Kidney tubule cell (primary cell): ENCODE results near the gene WASF3.
A peak's percentile ranks its signal among the peaks of the same experiment; 100 is the strongest.

Source experiments
- DNase-seq: peaks from one replicate; pipeline ENCODE4 v3.0.0-alpha.2; 2018; ENCODE audit warnings: low spot score

The WASF3 gene

DNA sequence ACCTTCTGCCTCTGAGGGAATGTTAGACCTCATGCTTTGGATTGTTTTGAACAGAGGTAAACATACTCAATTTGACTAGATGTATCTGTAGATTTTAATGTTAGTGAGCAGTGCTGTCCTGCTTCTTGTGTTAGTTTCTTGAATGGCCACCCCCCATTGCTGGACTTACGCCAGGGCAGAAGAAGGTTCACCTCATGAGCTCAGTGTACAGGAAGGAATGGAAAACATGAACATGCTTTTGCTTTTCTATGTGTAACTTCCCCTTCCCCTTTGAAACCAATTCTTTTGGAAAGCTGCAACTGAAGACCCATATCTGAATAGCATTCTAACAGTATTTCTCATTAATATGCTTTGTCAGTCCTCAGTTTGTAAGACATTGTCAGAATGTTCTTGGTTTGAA lies 32.3 kb downstream of the WASF3 start:
- peak; percentile 30 for DNase-seq

DNA sequence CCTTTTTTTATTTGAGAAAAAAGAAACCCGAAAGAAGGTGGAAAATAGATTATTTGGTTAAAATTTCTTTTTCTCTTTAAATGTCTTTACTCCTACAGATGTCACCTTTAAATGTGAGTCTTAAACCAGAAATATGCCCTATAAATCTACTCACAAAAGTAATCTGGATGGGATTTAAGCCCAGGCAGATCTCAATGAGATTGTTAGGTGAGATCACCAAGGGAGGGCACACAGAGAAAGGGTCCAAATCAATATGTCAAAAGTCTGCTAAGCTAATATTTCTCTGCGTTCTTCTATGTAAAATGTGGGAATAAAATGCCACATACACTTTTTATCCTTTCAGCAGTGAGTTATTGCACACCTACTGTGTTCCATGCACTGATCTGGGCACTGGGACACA lies 32.9 kb downstream of the WASF3 start:
- no peak for DNase-seq

DNA sequence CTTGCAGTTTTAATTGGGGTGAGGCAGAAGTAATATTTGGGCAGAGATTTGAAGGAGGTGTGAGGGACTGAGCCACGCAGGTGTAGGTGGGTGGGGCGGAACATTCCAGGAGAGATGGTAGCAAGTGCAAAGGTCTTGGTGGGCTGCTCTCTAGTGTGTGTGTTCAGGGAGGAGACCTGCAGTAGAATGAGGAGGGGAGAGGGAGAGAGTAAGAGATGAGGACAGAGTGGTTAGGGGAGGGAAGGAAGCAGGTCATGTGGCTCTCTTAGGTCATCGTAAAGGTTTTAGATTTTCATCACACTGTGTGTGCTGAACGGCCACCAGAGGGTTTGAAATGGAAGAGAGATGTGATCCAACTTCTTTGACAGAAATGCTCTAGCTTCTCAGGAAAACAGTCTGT lies 33.5 kb downstream of the WASF3 start:
- DNase-seq, result no peak

DNA sequence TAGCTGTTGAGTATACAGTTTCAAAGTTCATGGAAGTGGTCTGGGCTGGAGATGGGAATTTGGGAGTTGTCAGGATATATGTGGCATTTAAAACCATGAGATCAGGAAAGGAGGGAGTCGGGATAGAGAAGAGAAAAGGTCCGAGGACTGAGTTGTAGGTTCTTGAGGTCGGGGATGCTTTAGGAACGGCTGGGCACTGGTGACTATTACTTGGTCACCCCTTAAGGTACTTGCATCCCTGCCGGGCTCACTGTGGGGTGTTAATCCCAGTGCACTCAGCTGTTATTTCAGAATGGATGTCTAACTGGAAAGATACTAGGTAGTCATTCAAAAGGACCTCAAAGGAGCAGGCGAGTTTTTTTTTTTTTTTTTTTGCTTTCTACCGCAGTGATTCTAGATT lies 34.2 kb downstream of the WASF3 start:
- no peak for DNase-seq

DNA sequence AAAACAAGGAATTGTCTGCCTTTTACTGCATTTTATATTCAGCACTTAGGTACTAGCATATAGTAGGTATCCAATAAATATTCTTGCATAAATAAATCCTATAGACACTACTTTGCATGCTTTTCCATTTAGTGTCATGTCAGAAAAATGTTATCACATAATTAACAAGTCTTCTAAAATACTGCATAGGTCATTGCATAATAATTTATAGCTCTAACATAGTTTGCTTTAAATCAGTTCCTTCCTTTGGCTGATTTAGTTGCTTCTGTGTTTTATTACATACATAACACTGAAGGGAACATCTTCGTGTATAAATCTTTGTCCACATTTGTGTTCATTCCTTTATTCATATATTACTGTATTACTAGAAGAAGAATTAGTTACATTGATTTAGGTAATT lies 36.2 kb downstream of the WASF3 start:
- no peak for DNase-seq

DNA sequence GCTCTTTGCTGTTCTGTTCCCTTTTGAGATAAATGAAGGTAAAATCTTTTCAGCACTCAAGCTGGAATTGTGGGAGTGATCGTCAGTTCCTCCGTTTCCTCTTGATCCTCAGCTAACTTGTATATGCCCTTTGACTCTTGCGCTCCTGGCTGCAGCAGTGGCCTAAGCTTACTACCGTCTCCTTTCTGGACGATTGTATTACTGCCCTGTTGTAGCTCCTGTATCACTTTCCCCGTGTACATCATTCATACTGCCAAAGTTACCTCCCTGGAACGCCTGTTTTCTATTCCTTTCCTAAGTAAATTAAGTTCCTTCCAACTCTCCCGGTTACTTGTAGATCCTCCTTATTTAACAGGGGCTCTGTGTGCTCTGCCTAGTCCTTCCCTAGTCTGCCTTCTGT lies 36.9 kb downstream of the WASF3 start:
- DNase-seq, result no peak

DNA sequence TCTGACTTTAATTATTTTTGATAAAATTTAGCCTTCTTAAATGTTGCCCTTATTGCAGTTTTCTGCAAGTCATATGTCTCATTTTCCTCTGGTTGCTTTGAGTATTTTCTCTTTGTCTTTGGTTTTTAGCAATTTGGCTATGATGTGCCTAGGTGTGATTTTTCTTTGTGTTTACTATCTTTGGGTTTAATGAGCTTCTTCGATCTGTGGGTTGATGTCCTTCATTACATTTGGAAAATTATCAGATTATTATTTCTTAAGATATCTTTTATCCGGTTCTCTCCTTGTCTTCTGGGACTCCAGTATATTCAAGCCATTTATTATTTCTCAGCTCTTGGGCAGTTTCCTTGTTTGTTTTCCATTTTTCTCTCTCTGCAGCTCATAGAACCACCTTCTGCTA lies 39.0 kb downstream of the WASF3 start:
- no peak for DNase-seq

DNA sequence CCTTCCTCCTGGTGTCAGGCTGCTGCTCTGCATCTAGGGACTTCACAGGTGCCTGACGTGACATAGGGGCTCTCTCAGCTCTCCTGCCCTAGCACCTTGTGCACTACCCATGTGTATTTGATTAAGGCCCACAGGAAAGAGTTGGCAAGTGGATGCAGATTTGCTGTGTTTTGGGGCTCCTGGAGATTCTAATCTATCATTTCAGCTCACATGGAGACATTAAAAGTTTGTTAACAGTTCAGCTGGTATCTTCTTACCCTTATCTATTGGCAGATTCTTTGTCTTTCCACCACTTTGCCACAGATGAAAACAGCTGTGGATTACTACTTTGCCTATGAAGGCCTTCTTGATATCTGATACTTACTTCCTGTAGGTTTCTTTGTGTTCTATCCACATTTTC lies 41.9 kb downstream of the WASF3 start:
- no peak for DNase-seq

DNA sequence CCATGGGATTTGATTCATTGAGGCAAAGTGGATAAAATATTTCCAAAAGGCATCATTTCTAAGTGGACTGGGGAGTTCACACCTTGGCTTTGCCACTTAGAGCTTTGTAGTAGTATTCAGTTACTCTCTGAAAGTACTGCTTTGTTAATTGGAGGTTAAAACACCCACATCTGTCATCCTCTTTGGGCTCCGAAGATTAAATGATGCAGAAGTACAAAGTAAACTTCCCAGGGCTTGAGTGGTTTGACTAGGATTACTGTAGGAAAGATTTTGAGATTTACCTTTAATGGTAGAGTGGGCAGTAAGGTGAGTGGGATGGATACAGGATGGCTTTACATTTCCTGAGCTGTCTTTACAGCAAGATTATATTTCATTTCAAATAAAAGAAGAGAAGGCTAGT lies 42.4 kb downstream of the WASF3 start:
- no peak for DNase-seq

DNA sequence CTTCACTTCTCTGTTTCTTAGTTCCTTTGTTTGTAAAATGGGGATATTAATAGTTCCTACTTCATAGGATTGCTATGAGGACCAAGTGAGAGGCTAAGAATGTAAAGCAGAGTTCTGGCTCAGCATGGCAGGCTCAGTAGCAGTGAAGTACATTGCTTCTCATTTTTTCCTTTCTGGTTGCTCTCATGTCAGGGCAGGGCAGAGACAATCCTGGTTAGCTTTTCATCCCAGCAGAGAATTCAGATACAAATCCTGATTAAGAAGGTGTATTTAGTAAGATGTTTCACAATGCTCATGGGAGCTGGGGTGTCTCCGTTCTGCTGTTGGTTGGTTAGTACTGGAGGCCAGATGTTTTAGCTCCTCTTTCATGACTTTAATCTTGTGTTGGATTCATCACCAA lies 42.9 kb downstream of the WASF3 start:
- DNase-seq, result no peak

DNA sequence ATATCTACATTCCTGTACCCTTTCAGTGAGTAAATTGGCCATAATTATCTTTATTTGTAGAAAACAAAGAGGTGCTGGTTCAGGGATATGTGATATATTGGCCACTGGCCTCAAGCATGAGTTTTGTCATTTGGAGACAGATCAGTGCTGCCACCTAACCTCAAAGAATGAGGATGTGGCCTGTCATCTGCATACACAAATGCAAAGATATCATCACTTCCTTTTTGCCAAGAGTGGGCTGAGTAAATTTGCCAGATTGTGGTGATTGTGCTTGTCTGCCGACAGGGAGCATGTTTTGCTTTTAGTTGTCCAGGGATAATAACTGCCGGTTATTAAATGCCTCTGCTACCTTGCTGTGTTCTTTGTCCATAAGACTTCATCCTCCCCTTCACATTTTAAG lies 44.2 kb downstream of the WASF3 start:
- DNase-seq, result peak; percentile 66

DNA sequence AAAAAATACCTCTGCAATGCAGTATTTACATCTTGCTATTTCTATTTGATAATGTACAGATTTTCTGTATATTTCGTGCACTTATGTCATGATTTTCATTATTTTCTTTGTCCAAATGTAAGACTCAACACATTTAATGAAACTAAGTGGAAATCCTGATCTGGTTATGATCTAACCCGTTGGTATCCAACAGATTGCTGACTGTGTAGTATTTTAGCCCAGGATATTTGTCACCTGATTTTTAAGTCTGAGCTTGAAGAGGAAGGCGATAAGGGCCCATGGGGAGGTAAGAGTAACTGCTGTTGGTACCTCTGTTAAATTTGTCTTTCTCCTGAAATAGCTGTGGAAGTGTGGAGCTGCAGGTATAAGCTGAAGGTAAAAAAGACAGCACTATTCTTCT lies 45.3 kb downstream of the WASF3 start:
- DNase-seq, result no peak

DNA sequence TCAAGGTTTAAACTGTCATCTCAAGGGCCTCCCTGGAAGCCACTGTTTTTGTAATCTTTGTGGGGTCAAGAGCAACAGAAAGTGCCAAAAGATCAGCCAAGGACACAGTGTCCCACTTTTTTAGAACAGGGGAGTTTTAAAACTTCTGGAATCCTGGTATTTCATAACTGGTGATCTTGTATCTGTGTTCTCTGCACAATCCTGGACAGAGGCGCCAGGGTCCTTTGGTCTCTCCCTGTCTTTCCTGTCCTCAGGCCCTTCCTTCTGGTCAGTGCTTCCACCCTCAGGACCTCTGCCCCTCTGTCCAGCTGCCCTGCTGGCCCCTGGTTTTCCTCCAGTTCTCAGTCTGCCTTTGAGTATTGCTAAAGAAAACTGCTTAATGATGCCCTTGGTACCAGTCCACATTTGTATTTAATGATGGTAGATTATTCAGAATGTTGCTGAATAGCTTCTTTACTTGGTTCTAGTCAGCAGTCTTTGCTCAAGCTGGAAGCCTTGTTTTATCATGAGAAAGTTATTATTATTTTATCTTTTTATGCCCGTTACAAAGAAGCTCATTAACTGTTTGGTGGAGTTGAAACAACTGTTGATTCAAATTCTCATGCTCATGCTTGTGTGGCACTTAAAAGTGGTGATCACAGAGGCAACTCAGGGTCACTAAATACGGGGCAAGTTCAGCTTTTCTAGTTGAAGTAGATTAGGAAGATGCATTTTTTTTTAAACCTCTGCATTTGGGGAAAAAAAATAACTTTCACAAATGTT lies 47.5 kb downstream of the WASF3 start:
- no peak for DNase-seq

DNA sequence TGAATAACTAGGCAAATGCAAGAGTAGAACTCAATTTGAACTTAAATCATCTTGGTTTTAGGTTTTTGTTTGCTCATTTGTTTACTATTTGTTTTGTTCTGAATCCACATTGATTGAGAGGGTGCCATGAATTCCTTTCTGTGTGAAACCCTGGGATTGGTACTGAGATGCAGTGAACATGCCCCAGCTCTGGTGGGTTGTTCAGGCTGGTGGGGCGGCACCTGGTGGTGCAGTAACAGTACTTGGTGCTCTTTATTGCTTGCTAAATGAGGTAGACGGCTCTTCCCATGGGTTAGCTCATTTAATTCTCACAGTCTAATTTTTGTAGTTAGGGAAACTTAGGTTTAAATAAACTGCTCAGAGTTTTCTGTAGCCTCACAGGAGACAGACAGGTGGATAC lies 48.4 kb downstream of the WASF3 start:
- no peak for DNase-seq

DNA sequence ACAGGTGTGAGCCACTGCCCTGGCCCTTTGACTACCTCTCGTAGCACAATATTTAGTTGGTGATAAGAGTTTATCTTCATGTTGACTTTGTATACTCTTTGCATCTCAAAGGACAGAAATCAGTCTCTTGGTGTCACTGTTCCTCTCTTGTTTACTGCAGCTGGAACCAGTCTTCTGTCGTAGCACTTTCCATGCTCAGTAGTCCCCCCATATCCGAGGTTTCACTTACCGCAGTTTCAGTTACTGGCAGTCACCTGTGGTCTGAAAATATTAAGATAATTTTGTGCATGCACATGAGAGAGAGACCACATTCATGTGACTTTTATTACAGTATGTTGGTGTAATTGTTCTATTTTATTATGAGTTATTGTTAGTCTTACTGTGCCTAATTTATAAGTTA lies 49.1 kb downstream of the WASF3 start:
- DNase-seq, result no peak

DNA sequence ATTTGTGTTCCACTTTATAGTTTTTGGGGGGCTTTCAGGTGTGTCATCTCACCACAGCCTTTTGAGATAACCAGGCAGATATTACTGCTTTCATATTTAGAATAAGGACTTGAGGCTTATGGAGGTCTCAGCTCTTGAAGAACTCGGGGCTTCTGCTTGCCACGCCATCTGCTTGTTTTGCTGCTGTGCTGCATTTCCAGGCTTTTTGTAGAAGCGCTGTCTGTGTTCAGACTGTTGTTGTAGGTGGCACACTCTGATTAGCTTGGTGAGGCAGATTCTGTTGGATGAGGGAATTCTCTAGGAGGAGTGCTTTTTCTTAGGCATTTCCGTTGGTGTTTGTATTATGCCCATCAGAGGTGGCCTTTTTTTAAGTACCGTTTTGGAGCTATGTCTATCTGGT lies 57.2 kb downstream of the WASF3 start:
- DNase-seq, result no peak

DNA sequence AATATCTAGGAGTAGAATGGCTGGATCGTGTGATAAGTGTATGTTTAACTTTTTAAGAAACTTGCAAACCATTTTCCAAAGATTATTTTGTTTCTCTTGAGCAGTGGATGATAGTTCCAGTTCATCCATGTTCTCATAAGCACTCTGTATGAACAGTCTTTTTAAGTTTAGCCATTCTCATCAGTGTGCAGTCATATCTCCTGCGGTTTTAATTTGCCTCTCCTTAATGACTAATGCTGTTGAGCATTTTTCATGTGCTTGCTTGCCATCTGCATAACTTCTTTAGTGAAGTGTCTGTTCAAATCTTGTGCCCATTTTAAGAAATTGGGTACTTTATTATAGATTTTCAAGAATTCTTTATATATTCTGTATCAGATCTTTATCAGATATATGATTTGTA lies 58.6 kb downstream of the WASF3 start:
- DNase-seq, result no peak

DNA sequence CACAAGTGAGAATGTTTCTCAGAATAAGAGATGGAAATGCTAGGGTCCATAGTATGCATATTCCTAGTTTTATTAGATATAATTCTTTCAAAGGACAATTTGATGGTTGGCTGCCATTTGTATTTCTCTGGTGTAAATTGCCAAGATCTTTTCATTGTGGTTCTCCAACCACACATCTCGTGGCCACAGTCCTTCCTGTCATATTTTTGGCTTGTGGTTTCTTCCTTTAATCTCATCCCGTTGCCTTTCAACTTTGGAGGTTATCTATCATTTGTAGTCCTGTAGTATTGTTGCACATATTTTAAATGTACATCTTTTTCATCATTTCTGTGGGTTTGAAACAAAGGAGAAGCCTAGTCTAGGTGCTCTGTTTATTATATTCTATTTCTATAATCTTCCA lies 61.2 kb downstream of the WASF3 start:
- DNase-seq, result no peak

DNA sequence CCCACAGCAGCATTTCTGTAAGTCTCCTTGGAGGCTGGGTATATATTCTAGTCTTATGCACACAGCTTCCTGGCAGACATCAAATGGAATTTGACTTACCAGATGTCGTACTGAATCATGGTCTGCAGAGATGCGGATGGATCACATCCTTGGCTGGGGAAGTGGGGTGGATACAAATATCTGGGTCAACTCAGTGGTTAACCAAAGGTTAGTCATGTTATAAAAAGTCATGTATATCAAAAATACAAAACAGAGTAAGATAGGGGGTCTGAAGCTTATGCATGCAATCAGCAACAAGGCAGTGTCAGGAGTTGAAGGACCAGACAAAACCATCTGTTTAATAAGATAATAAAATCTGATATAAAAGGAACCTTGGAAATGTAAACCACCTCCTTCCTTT lies 61.9 kb downstream of the WASF3 start:
- DNase-seq, result peak; percentile 46

DNA sequence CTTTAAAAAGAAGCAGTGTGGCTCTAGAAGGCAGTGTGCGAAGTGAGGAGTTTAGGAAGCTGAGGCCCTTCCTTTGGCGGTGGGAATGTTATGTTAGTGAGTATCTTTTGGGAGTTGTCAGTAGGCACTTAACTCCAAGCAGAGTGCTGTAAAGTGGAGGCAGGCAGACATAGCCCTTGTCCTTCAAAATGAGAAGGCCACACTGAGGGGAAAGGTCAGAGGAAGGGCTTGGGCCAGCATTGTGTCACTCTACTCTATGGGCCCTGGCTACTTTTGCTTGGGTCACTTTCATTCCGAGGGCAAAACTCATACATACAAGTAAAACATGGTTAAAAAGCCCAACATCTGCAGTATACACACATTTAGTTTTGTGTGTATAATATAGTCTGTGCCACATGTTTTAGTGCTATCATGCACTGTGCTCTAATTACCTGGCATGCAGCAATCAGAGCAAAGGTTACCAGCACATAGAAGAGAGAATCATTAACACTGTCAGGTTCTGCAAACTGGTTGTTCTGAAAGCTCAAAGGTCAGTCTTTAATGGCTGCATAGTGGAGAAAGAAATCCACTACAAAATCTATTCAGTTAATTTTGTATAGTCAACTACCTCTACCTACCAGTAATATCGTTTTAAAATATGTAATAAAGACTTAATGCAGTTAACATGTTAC lies 64.4 kb downstream of the WASF3 start:
- no peak for DNase-seq

DNA sequence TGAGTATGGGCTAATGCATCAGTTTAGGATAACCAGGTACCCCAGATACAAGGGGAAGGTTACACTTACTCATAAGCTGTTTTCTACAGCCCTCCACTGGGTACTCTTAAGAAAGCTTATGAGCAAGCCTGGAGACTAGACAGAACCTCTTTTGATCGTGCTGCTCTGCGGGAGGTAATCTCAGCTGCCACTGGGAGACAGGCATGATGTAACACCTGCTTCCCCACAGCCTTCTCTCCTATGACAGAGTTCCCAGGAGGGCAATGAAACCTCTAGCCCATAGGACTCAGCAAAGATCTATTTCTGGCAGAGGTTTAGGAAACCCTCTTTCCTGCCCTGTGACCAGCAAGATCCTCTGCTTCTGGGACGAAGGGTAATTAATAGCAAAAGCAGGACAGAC lies 65.6 kb downstream of the WASF3 start:
- peak; percentile 4 for DNase-seq

DNA sequence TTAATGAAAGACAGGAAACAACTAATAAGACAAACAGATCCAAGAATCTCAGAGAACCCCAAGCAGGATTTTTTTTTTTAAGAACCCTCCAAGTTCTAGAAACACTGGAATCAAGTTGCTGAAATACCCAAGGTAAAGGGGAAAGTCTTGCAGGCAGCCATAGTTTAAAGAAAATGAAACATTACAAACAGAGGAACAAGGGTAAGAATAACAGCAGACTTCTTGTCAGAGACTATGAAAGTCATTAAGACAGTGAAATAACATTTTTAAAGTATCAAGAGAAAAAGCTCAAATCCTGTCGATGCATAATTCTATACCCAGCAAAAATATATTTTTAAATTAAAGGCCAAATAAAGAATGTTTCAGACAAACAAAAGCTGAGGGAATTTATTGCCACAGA lies 67.1 kb downstream of the WASF3 start:
- DNase-seq, result no peak

DNA sequence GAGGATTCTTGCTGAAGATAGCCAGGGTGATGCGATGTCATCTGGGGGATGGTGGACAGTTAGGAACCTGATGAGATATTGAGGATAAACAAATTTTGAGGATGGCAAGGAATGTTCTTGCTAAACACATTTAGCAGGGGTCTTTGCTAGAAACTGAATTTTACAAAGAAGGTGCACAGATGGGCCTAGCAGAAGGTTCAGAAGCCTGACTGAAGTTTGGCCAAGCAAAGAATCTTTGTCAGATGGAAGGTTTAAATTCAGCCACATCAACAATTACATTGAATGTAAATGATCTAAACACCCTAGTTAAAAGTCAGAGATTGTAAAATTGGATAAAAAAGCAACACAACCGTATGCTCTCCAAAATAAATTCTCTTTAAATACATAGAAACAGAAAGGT lies 68.8 kb downstream of the WASF3 start:
- no peak for DNase-seq

DNA sequence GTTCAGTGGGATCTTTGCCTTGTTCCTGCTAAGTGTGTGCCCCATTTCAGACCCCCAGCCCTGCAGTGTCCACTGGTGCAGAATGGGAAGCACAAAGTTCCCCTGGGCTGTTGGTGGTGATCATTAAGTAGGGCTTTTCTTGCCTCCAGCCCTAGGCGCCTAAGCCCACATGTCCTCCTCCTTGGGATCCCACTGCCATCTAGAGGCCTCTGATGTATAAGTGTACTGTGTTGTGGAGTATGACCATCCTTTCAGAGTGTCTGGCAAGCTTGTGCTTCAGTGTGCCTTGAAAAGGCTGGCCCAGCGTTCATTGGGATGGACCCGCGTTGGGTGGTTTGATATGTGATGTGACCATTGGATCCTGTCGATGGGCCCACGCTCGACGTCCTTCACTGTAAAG lies 71.2 kb downstream of the WASF3 start:
- peak; percentile 15 for DNase-seq
